HUES48 (cell line): Measurements from ENCODE around the gene SLC25A51.

Experiments
- H3K27ac ChIP-seq: one replicate; pipeline ENCODE4 v1.7.0; 2013; ENCODE audit warnings: low read depth, low read length, inconsistent platforms
- H3K27me3 ChIP-seq: 2 replicates; pipeline ENCODE4 v1.6.1; 2013; ENCODE audit warnings: mild to moderate bottlenecking, low read length; ENCODE audit not compliant: control insufficient read depth, insufficient read depth
- H3K36me3 ChIP-seq: 2 replicates; pipeline ENCODE4 v1.6.1; 2013; ENCODE audit warnings: low read length; ENCODE audit not compliant: control insufficient read depth, insufficient read depth
- H3K4me1 ChIP-seq: 2 replicates; pipeline ENCODE4 v1.6.1; 2013; ENCODE audit warnings: mild to moderate bottlenecking, low read length; ENCODE audit not compliant: control insufficient read depth, insufficient read depth
- H3K4me3 ChIP-seq: 2 replicates; pipeline ENCODE4 v1.5.1; 2013; ENCODE audit warnings: mild to moderate bottlenecking, low read depth, low read length
- H3K9ac ChIP-seq: 2 replicates; pipeline ENCODE4 v1.6.1; 2013; ENCODE audit warnings: mild to moderate bottlenecking, low read depth, low read length, moderate library complexity
- H3K9me3 ChIP-seq: 2 replicates; pipeline ENCODE4 v1.6.1; 2013; ENCODE audit warnings: low read length; ENCODE audit not compliant: control insufficient read depth, insufficient read depth

Gene SLC25A51

DNA sequence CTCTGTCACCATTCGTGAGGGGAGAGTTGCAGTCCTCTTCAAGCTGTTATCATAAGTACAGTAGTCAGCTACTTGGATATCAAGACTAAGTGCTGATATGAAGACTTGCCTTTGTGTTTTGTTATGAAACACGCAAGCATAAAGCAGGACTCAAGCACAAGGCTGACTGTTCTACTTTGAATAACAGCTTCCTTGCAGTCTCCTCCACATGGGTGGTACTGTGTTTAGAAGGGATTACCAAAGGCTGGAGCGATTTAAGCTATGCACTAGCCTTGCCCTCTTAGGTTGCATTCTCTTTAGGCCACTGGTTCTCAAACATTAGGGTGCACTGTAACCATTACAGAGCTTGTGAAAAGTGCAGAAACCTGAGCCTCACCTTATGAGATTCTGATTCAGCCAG lies 41.4 kb downstream of the SLC25A51 start:
- Histone ChIP-seq H3K4me1 (no peaks in the 10 kb centered on the region), H3K9ac (no peak overlapping the region), H3K4me3 (no peak overlapping the region), H3K27ac (no peak overlapping the region), H3K36me3 (peaks cover 20% of the 10 kb centered on the region), H3K27me3 (no peaks in the 10 kb centered on the region), H3K9me3 (no peaks in the 10 kb centered on the region)

DNA sequence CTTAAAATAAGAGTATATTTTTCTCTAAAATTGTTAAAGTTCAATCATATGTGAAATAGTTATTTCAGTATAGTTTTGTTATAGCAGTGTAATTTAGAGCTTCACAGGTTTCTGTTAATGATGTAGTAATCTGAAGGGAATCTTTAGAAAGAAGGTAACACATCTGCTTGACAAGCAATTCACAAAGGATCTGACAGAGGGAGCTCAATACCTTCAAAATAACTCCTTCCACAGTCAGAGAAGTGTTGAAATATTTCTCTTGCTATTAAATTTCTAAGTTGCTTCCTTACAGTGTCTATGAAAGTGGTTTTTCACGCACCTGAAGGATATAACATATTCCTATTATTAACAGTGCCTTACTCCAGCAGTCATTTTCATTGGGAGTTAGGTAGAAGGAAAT lies 44.9 kb downstream of the SLC25A51 start:
- no peak overlapping the region for H3K27ac ChIP-seq
- H3K9ac ChIP-seq = no peak overlapping the region
- H3K4me1 ChIP-seq = no peaks in the 10 kb centered on the region
- H3K36me3 ChIP-seq = peaks cover 20% of the 10 kb centered on the region
- no peaks in the 10 kb centered on the region for H3K9me3 ChIP-seq
- no peak overlapping the region for H3K4me3 ChIP-seq
- H3K27me3 ChIP-seq = no peaks in the 10 kb centered on the region

DNA sequence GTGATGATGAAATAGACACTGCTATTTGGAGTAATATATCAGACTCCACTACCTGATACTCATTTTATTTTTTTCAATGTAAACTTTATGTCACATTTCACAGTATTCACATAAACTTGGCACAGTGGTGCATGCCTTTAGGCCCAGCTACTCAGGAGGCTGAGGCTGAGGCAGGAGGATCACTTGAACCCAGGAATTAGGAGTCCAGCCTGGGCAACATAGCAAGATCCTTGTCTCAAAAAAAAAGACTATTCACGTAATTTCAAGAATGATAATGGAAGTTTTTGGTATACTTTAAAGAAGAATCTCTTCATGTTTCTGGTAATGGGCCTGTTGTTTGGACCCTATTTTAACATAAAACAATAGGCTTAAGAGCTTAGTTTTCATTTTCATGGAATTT lies 47.4 kb downstream of the SLC25A51 start:
- no peak overlapping the region for H3K4me3 ChIP-seq
- no peaks in the 10 kb centered on the region for H3K4me1 ChIP-seq
- no peaks in the 10 kb centered on the region for H3K9me3 ChIP-seq
- peaks cover 18% of the 10 kb centered on the region for H3K36me3 ChIP-seq
- H3K27ac ChIP-seq = no peak overlapping the region
- H3K27me3 ChIP-seq = no peaks in the 10 kb centered on the region
- H3K9ac ChIP-seq = no peak overlapping the region

DNA sequence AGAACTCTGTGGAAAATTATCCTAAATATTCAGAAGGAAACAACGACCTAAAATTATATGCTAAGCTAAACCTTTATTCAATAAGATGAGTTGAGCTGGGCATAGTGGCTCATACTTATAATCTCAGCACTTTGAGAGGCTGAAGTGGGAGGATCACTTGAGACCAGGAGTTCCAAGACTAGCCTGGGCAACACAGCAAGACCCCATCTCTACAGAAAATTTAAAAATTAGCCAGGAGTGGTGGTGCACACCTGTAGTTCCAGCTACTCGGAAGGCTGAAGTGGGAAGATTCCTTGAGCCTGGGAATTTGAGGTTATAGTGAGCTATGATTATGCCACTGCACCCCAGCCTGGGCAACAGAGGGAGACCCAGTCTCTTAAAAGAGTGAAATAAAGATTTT lies 51.7 kb downstream of the SLC25A51 start:
- H3K27ac ChIP-seq = no peak overlapping the region
- H3K36me3 ChIP-seq = no peaks in the 10 kb centered on the region
- H3K9me3 ChIP-seq = no peaks in the 10 kb centered on the region
- no peak overlapping the region for H3K4me3 ChIP-seq
- no peaks in the 10 kb centered on the region for H3K4me1 ChIP-seq
- no peak overlapping the region for H3K9ac ChIP-seq
- H3K27me3 ChIP-seq = no peaks in the 10 kb centered on the region

DNA sequence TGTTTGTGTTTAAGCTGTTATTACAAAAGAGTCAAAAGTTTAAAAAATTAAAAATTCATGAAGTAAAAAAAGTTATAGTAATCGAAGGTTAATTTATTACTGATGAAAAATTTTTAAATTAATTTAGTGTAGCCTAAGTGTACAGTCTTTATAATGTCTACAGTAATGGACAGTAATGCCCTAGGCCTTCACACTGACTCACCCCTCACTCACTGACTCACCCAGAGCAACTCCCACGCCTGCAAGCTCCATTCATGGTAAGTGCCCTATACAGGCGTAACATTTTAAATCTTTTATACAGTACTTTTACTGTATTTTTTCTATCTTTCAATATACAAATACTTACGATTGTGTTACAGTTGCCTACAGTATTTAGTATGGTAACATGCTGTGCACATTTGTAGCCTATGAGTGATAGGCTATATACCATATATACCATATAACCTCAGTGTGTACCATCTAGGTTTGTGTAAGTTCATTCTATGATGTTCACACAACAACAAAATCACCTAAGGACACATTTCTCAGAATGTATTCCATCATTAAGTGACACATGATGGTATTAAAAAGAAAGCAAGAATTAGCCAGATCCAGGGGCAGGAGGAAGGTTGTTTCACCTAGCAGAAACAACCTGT lies 63.2 kb downstream of the SLC25A51 start:
- Histone ChIP-seq H3K36me3 (peaks cover 4% of the 10 kb centered on the region; the same call in 1 of the 2 replicates), H3K9ac (no peak overlapping the region), H3K4me1 (no peaks in the 10 kb centered on the region), H3K27me3 (no peaks in the 10 kb centered on the region), H3K4me3 (no peak overlapping the region), H3K27ac (no peak overlapping the region), H3K9me3 (no peaks in the 10 kb centered on the region)

DNA sequence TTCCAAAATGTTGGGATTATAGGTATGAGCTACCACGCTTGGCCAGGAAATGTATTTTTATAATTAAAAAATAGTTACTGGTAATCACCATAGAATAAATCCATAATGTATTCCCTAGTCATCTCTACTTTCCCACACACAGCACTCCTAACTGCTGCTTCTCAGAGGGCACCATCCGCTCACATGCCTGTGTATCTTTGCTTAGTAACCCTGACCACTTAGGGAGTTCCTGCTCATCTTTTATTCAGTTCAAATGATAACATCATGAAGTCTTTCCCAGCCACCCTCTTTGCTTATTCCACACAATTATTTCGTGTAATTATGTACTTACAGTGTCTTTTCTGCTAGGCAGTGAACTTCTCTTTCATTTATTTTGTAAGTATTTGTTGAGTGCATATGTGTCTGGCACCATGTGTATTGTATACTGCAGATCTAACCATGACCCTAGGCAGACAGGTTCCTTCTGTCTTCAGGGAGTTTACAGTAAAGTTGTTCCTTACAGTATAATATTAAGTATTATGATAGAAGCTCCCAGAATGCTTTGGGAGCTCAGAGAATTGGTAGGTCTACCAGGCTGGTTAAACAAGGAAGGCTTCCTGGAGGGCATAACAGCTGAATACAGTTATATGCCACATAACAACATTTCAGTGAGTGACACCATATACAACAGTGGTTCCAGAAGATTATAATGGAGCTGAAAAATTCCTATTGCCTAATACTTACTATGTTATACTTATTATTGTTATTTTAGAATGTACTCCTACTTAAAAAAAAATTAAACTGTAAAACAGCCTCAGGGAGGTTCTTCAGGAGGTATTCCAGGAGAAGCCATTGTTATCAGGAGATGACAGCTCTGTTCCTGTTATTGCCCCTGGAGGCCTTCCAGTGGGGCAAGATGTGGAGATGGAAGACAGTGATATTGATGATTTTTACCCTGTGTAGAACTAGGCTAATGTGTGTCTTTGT lies 64.1 kb downstream of the SLC25A51 start:
- H3K27me3 ChIP-seq = no peaks in the 10 kb centered on the region
- no peaks in the 10 kb centered on the region for H3K9me3 ChIP-seq
- H3K4me1 ChIP-seq = no peaks in the 10 kb centered on the region
- H3K36me3 ChIP-seq = peaks cover 4% of the 10 kb centered on the region; the same call in 1 of the 2 replicates
- H3K9ac ChIP-seq = no peak overlapping the region
- H3K4me3 ChIP-seq = no peak overlapping the region
- no peak overlapping the region for H3K27ac ChIP-seq
